Small intestine (tissue), 7 donors: ENCODE measurements around the gene LUC7L. TPM values are rescaled to one million over a fixed set of nuclear protein-coding genes. Genes with fewer than 3 reads are reported as not detected.

Experiments used
- DNase-seq, 2 donors: peaks; one replicate each; pipeline versions ENCODE4 v3.0.0 to v3.0.0-alpha.2; 2013
- FAIRE-seq: peaks from 2 replicates; lab custom pipeline; 2012; peaks lifted over from hg19 to GRCh38; lab: Jason Lieb, UNC
- H3K27ac ChIP-seq, 3 donors: one replicate each; pipeline ENCODE4 v1.5.1; 2013; ENCODE audit warnings: low read length in 2 of 3, mild to moderate bottlenecking in 2 of 3, control low read depth in 1 of 3, inconsistent platforms in 1 of 3, low read depth in 1 of 3, moderate library complexity in 1 of 3
- H3K27me3 ChIP-seq, 3 donors: one replicate each; pipeline ENCODE4 v1.6.1; 2013; ENCODE audit warnings: low read length in 3 of 3, inconsistent platforms in 1 of 3; ENCODE audit not compliant: control insufficient read depth in 3 of 3, insufficient read depth in 3 of 3
- H3K36me3 ChIP-seq, 3 donors: one replicate each; pipeline ENCODE4 v1.6.1; 2013; ENCODE audit warnings: low read length in 3 of 3, inconsistent platforms in 1 of 3, low read depth in 1 of 3, mild to moderate bottlenecking in 1 of 3, moderate library complexity in 1 of 3; ENCODE audit not compliant: control insufficient read depth in 3 of 3, insufficient read depth in 2 of 3
- H3K4me1 ChIP-seq, 3 donors: one replicate each; pipeline ENCODE4 v1.6.1; 2013; ENCODE audit warnings: low read length in 2 of 3, inconsistent platforms in 1 of 3, low read depth in 1 of 3, mild to moderate bottlenecking in 1 of 3, moderate library complexity in 1 of 3; ENCODE audit not compliant: control insufficient read depth in 3 of 3, insufficient read depth in 2 of 3
- H3K4me3 ChIP-seq, 3 donors: one replicate each; pipeline ENCODE4 v1.5.1; 2013; ENCODE audit warnings: low read length in 3 of 3, control low read depth in 1 of 3, inconsistent platforms in 1 of 3, low read depth in 1 of 3, mild to moderate bottlenecking in 1 of 3, moderate library complexity in 1 of 3
- H3K9me3 ChIP-seq, 2 donors: one replicate each; pipeline ENCODE4 v1.6.1; 2013; ENCODE audit warnings: low read depth in 1 of 2, low read length in 1 of 2; ENCODE audit not compliant: control insufficient read depth in 2 of 2, insufficient read depth in 1 of 2
- WGBS, 3 donors: extraction: QIAGEN DNeasy Blood & Tissue Kit; methylation state at CpG; one replicate each; pipeline ENCODE4 v1.1.7; 2013; 5-methylcytosine and 5-hydroxymethylcytosine counted together
- polyA plus RNA-seq, 4 donors: library from polyadenylated mRNA; stranded (reverse) in 3 of 4; unstranded in 1 of 4; fragments of 200-250 nt in 3 of 4; fragments of 120-200 nt in 1 of 4; gene quantifications; one replicate each; pipeline versions ENCODE4 v1.2.1 to v1.2.3, GENCODE V29; 2013
- donor health status: healthy with polysubstance abuse.
- donor health status: control.
- donor health status: control.
- donor health status: Bipolar disorder and iron deficiency.
- donor health status: healthy.

LUC7L gene
- polyA plus RNA-seq, 4 donors, result 56.6 to 136 (median 94.9) TPM

DNA sequence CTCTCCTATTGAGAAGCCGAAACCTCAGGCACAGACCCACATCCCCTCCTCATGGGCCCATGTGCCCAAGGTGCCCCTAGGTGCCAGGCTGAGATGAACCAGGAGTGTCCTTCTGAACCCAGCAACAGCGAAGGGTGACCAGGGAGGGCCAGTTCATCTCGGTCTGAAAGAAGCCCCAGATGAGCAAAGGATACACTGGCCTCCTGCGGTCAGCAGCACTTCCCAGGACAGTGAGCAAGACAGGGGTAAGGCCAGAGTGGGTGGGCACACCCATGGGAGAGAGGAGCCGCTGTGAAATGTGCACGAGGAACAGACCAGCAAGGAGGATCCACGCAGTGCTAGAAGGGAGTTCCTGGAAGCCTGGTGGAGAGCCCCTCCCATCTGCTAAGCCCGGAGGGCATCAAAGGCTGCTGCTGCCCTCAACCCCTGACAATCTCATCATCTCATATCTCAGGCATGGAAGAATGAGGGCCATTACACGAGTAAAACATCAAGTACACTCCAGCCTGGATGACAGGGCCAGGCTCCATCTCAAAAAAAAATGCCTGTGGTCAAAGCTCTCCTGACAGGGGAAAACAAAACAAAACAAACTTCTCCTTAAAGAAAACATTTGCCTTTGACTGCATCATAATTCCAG lies 80.1 kb downstream of the LUC7L start:
- DNase-seq (no peak), FAIRE-seq (no peak)
- no peak overlapping the region for H3K27ac ChIP-seq
- H3K4me3 ChIP-seq, result no peak overlapping the region
- H3K36me3 ChIP-seq, result no peaks in the 10 kb centered on the region
- 38 to 47% (median 45%) methylated on average over 9 of the region's 9 CpGs for WGBS, 3 donors
- H3K4me1 ChIP-seq, result no peaks in the 10 kb centered on the region
- H3K27me3 ChIP-seq, result peaks cover 0 to 14% (median 0%) of the 10 kb centered on the region in 3 donors
- no peaks in the 10 kb centered on the region for H3K9me3 ChIP-seq

- H3K36me3 ChIP-seq, result no peaks in the 10 kb centered on the region
- no peak overlapping the region for H3K4me3 ChIP-seq
- DNase-seq (no peak), FAIRE-seq (no peak)
- H3K9me3 ChIP-seq, result no peaks in the 10 kb centered on the region
- H3K27me3 ChIP-seq, result peaks cover 0 to 12% (median 0%) of the 10 kb centered on the region in 3 donors
- H3K27ac ChIP-seq, result no peak overlapping the region
- no peaks in the 10 kb centered on the region for H3K4me1 ChIP-seq
- WGBS, 3 donors, result 86 to 90% (median 88%) methylated on average over 2 of the region's 2 CpGs
Observed at GRCh38 chr16:146646-147045, 82.6 kb downstream of the LUC7L start.

- Histone ChIP-seq H3K4me1 (no peaks in the 10 kb centered on the region), H3K9me3 (no peaks in the 10 kb centered on the region), H3K27ac (no peak overlapping the region), H3K36me3 (no peaks in the 10 kb centered on the region), H3K4me3 (no peak overlapping the region), H3K27me3 (peaks cover 0 to 12% (median 0%) of the 10 kb centered on the region in 3 donors)
- FAIRE-seq (no peak), DNase-seq (no peak)
- WGBS, 3 donors, result 74 to 82% (median 75%) methylated on average over 14 of the region's 14 CpGs
Observed at GRCh38 chr16:144797-145252, 84.4 kb downstream of the LUC7L start.

- Histone ChIP-seq H3K4me1 (no peaks in the 10 kb centered on the region), H3K36me3 (no peaks in the 10 kb centered on the region), H3K27me3 (peaks cover 0 to 4% (median 0%) of the 10 kb centered on the region in 3 donors), H3K4me3 (no peak overlapping the region), H3K27ac (no peak overlapping the region), H3K9me3 (no peaks in the 10 kb centered on the region)
- 47 to 65% (median 57%) methylated on average over 6 of the region's 6 CpGs for WGBS, 3 donors
- no peak for DNase-seq
- no peak for FAIRE-seq
Observed at GRCh38 chr16:143456-143855, 85.8 kb downstream of the LUC7L start.

DNA sequence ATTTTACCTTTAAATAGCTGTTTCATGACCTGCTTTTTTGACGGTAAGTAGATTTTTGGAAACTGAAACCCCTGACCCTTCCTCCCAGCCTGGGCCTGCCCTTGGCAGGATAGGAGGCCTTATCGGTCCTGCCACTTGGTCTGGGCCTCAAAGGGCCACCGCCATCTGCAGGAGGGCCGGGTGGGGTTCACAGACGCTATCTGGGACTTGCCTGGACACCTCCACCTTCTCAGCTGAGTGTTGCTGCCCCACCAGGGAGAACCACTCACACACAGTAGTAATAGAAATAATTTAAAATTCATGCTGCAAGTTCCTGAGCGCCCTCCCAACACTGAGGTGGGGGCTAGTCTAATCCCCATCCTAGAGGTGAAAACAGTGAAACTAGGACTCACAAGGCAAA lies 86.2 kb downstream of the LUC7L start:
- Histone ChIP-seq H3K36me3 (peaks cover 0 to under 1% (median 0%) of the 10 kb centered on the region in 3 donors), H3K4me3 (no peak overlapping the region), H3K4me1 (no peaks in the 10 kb centered on the region), H3K27ac (no peak overlapping the region), H3K9me3 (no peaks in the 10 kb centered on the region), H3K27me3 (peaks cover 0 to 3% (median 0%) of the 10 kb centered on the region in 3 donors)
- DNase-seq (no peak), FAIRE-seq (no peak)
- WGBS, 3 donors, result 71 to 83% (median 77%) methylated on average over 6 of the region's 6 CpGs

DNA sequence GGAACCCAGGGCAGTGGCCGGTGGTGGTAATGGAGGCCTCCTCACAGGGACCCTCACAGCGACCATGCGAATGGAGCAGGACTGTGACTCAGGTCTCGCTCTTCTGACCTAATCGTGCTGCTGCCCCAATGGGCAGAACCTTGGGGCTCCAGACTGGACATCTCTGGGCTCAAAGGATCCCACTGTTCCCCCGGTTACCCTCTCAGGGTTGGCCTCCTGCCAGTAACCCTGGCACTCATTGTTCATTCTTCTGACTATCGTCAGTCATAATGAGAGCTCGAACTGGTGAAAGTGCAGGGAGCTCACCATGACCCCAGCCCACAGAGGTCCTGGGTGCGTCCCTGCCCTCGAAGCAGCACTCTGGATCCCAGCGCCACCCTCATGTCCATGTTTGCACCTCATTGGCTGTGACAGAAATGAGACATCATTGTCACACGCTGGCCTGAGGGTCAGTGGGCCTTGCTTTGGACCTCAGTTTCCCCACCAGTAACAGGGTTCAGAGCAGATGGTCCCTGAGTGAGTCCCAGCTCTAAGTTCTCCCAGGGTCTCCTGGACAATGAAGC lies 86.8 kb downstream of the LUC7L start:
- no peak overlapping the region for H3K27ac ChIP-seq
- H3K4me1 ChIP-seq, result peaks cover 0 to 2% (median 0%) of the 10 kb centered on the region in 3 donors
- FAIRE-seq (no peak), DNase-seq (no peak)
- no peak overlapping the region for H3K4me3 ChIP-seq
- WGBS, 3 donors, result 66 to 76% (median 73%) methylated on average over 12 of the region's 12 CpGs
- H3K36me3 ChIP-seq, result peaks cover 0 to 2% (median 0%) of the 10 kb centered on the region in 3 donors
- H3K27me3 ChIP-seq, result peaks cover 0 to 3% (median 0%) of the 10 kb centered on the region in 3 donors
- no peaks in the 10 kb centered on the region for H3K9me3 ChIP-seq

- 58 to 68% (median 66%) methylated on average over 10 of the region's 10 CpGs for WGBS, 3 donors
- FAIRE-seq, result no peak
Observed at GRCh38 chr16:140175-140857, 88.9 kb downstream of the LUC7L start.

More at GRCh38 chr16:140175-140857, 88.9 kb downstream of the LUC7L start:
- H3K9me3 ChIP-seq, result no peaks in the 10 kb centered on the region
- H3K36me3 ChIP-seq, result peaks cover 0 to 2% (median 0%) of the 10 kb centered on the region in 3 donors
- peaks cover 0 to 6% (median 0%) of the 10 kb centered on the region in 3 donors for H3K4me1 ChIP-seq
- peaks cover 0 to 3% (median 0%) of the 10 kb centered on the region in 3 donors for H3K27me3 ChIP-seq
- no peak overlapping the region for H3K27ac ChIP-seq
- H3K4me3 ChIP-seq, result no peak overlapping the region
- no peak for DNase-seq
